Gastroesophageal sphincter (tissue), 4 donors: ENCODE measurements around the gene TENT4B. TPM values are rescaled to one million over a fixed set of nuclear protein-coding genes. Genes with fewer than 3 reads are reported as not detected.

Experiments
- ATAC-seq: fragments of 150-250 bp; one replicate; pipeline ENCODE4 v1.9.1; 2016; ENCODE audit warnings: mild to moderate bottlenecking, moderate library complexity
- H3K27ac ChIP-seq, 4 donors: fragments of 200-600 bp; sonication (generic) in 3 of 4; 1 replicate in 3 of 4; 2 replicates in 1 of 4; pipeline ENCODE4 v1.5.1; 2016 to 2019
- H3K27me3 ChIP-seq: fragments of 200-600 bp; sonication (generic); one replicate; pipeline ENCODE4 v1.5.1; 2019
- H3K36me3 ChIP-seq, 2 donors: fragments of 200-600 bp; sonication (generic); one replicate each; pipeline ENCODE4 v1.5.1; 2019; ENCODE audit warnings: control low read depth in 1 of 2
- H3K4me1 ChIP-seq, 3 donors: fragments of 200-600 bp; sonication (generic); 1 replicate in 2 of 3; 2 replicates in 1 of 3; pipeline ENCODE4 v1.5.1; 2016 to 2019; ENCODE audit warnings: control low read depth in 2 of 3
- H3K4me3 ChIP-seq, 2 donors: fragments of 200-600 bp; sonication (generic); one replicate each; pipeline ENCODE4 v1.5.1; 2019; ENCODE audit warnings: mild to moderate bottlenecking in 1 of 2, moderate library complexity in 1 of 2
- H3K9me3 ChIP-seq, 3 donors: fragments of 200-600 bp; sonication (generic); one replicate each; pipeline ENCODE4 v1.5.1; 2017 to 2019; ENCODE audit warnings: control low read depth in 2 of 3
- EP300 ChIP-seq: sonication (generic); formaldehyde crosslinking; IDR thresholded peaks from one replicate; pipeline ENCODE4 v1.6.1; 2017; ENCODE audit warnings: antibody characterized with exemption, mild to moderate bottlenecking
- POLR2A ChIP-seq, 2 donors: fragments of 450-650 bp; IDR thresholded peaks; one replicate each; pipeline ENCODE4 v1.6.1; 2017; ENCODE audit warnings: antibody characterized with exemption in 2 of 2, mild to moderate bottlenecking in 2 of 2, moderate library complexity in 1 of 2
- POLR2AphosphoS5 ChIP-seq: sonication (generic); formaldehyde crosslinking; IDR thresholded peaks from one replicate; pipeline ENCODE4 v1.6.1; 2017; ENCODE audit warnings: antibody characterized with exemption
- WGBS, 2 donors: methylation state at CpG; one replicate each; pipeline ENCODE4 v1.1.5; 2018; ENCODE audit warnings: low coverage in 1 of 2; 5-methylcytosine and 5-hydroxymethylcytosine counted together
- total RNA-seq, 4 donors: library from RNA; depleted of rRNA; stranded (reverse); fragments of >200 nt; gene quantifications; one replicate each; pipeline ENCODE4 v1.1.0, GENCODE V29; 2016
- TF ChIP-seq, protein P1 (sequence below), 4 experiments: fragments of 200-600 bp in 2 of 4; fragments of 450-650 bp in 2 of 4; sonication (generic) in 1 of 4; IDR thresholded peaks; one replicate each; pipeline ENCODE4 v1.5.1; 2017 to 2019; ENCODE audit warnings: antibody characterized with exemption in 4 of 4, mild to moderate bottlenecking in 2 of 4, moderate library complexity in 2 of 4

Gene TENT4B
- total RNA-seq, 4 donors from 2014 or later, result 13.9 to 25.7 (median 20.9) TPM

DNA sequence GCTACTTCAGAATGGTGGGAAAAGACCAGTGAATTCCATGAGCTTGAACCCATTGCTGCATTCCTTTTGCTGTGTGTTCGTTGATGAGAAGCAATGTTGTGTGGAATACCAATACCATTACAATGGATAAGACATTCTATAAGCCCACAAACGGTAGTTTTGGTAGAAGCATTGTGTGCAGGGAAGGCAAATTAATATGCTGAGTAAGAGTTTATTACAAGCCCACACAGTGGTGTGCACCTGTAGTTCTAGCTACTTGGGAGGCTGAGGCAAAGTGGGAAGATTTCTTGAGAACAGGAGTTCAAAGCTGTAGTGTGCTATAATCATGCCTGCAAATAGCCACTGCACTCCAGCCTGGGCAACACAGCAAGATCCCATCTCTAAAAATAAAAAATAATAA lies 19.9 kb upstream of the TENT4B start:
- 14 to 35% methylated on average over 2 of the region's 2 CpGs for WGBS, 2 donors
- Histone ChIP-seq H3K36me3 (no peaks in the 10 kb centered on the region), H3K27ac (no peak overlapping the region), H3K4me3 (no peak overlapping the region), H3K4me1 (no peaks in the 10 kb centered on the region), H3K9me3 (no peaks in the 10 kb centered on the region), H3K27me3 (no peaks in the 10 kb centered on the region)
- no peak for TF ChIP-seq EP300
- TF ChIP-seq POLR2AphosphoS5, result no peak
- TF ChIP-seq, protein P1, sequence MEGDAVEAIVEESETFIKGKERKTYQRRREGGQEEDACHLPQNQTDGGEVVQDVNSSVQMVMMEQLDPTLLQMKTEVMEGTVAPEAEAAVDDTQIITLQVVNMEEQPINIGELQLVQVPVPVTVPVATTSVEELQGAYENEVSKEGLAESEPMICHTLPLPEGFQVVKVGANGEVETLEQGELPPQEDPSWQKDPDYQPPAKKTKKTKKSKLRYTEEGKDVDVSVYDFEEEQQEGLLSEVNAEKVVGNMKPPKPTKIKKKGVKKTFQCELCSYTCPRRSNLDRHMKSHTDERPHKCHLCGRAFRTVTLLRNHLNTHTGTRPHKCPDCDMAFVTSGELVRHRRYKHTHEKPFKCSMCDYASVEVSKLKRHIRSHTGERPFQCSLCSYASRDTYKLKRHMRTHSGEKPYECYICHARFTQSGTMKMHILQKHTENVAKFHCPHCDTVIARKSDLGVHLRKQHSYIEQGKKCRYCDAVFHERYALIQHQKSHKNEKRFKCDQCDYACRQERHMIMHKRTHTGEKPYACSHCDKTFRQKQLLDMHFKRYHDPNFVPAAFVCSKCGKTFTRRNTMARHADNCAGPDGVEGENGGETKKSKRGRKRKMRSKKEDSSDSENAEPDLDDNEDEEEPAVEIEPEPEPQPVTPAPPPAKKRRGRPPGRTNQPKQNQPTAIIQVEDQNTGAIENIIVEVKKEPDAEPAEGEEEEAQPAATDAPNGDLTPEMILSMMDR (IDR thresholded peaks at IDR 0.05), result no peak
- TF ChIP-seq POLR2A (IDR thresholded peaks at IDR 0.05), result no peak
- ATAC-seq, result no peak

DNA sequence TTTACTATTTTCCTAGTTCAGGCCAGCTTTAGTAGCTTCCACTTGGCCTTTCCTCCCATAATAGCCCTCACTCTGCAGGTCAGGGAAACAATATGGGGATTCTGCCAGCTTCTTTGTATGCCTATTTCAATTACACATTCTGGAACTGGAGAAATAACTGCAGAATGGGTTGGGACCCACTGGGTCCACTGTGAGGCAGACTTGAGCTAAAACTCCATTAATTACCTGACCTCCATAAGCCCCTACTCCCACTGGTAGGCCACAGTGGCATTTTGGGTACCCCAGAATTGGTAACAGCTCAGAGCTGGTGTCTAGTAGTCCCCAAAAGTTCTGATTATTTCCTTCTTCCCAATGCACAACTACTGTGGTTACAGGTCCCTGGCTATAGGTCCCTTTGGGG lies 16.7 kb upstream of the TENT4B start:
- TF ChIP-seq POLR2A (IDR thresholded peaks at IDR 0.05), result no peak
- TF ChIP-seq, protein P1 (IDR thresholded peaks at IDR 0.05), result no peak
- no peak overlapping the region for H3K27ac ChIP-seq
- no peaks in the 10 kb centered on the region for H3K4me1 ChIP-seq
- H3K9me3 ChIP-seq, result no peaks in the 10 kb centered on the region
- no peak for ATAC-seq
- no peak overlapping the region for H3K4me3 ChIP-seq
- no peaks in the 10 kb centered on the region for H3K36me3 ChIP-seq
- H3K27me3 ChIP-seq, result no peaks in the 10 kb centered on the region

DNA sequence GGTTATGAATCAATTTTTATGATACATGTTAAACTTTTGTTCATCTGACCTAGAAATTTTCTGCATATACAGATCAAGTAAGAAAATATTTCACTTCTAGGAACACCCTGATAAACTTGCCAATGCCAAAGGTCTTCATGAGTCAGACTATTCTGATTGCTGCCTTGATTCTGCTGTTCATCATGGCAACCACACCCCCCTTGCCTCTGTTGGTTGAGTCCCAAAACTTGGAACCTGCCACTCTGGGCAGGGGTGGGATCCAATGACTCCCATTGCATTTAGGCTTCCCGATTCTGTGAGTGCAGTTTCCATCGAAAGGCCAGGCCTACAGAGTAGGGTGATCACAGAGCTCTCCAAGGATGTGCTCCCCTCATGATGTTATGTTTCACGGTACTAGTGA lies 15.8 kb upstream of the TENT4B start:
- WGBS, 2 donors, result 90 to 100% methylated on average over 2 of the region's 3 CpGs
- Histone ChIP-seq H3K9me3 (no peaks in the 10 kb centered on the region), H3K27ac (no peak overlapping the region), H3K36me3 (no peaks in the 10 kb centered on the region), H3K27me3 (no peaks in the 10 kb centered on the region), H3K4me3 (no peak overlapping the region), H3K4me1 (no peaks in the 10 kb centered on the region)
- ATAC-seq, result no peak
- TF ChIP-seq POLR2AphosphoS5 (no peak), POLR2A (IDR thresholded peaks at IDR 0.05) (no peak), EP300 (no peak)
- TF ChIP-seq, protein P1 (IDR thresholded peaks at IDR 0.05), result no peak

DNA sequence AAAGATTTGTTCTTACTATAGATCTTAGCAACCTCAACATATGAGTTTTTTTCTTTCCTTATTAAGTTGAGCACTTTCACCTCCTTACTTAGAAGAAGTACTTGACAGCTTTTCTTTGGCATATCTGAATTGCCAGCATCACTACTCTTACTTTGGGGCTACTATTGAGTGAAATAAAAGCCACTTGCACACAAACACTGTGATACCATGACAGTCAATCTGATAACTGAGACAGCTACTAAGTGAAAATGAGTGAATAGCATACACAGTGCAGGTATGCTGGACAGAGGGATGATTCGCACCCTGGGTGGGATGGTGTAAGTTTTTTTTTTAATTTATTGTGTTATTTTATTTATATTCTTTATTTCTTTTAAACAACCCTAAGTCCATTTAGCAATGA lies 13.5 kb upstream of the TENT4B start:
- TF ChIP-seq EP300 (no peak), POLR2AphosphoS5 (no peak), POLR2A (IDR thresholded peaks at IDR 0.05) (no peak)
- TF ChIP-seq, protein P1 (IDR thresholded peaks at IDR 0.05), result no peak
- H3K27me3 ChIP-seq, result no peaks in the 10 kb centered on the region
- 83 to 91% methylated on average over 1 of the region's 1 CpG for WGBS, 2 donors
- no peaks in the 10 kb centered on the region for H3K36me3 ChIP-seq
- H3K9me3 ChIP-seq, result no peaks in the 10 kb centered on the region
- ATAC-seq, result no peak
- no peak overlapping the region for H3K27ac ChIP-seq
- H3K4me1 ChIP-seq, result no peaks in the 10 kb centered on the region
- H3K4me3 ChIP-seq, result no peak overlapping the region

DNA sequence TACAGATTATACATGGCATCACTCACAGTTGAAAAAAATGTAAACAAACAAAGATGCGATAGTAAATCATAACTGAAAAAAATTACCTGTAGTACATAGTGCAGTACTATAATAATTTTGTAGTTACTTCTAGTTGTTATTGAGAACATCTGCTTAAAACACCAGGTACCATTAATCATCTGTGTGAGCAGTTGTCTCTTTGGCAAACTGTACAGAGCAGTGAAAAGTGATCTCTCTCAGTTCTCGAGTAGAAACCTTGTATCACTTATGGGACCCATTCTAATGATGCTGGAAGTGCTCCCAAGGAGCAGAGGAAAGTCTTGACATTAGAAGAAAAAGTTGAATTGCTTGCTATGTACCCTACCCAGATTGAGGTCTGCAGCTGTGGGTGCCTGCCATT lies 8.9 kb upstream of the TENT4B start:
- Histone ChIP-seq H3K27me3 (no peaks in the 10 kb centered on the region), H3K4me3 (no peak overlapping the region), H3K27ac (no peak overlapping the region), H3K36me3 (no peaks in the 10 kb centered on the region), H3K4me1 (peaks cover 0 to 9% (median 0%) of the 10 kb centered on the region in 3 donors), H3K9me3 (no peaks in the 10 kb centered on the region)
- WGBS, 2 donors, result 40 to 52% methylated on average over 1 to 2 of the region's 2 CpGs
- TF ChIP-seq POLR2A (IDR thresholded peaks at IDR 0.05), result no peak
- no peak for TF ChIP-seq POLR2AphosphoS5
- TF ChIP-seq, protein P1 (IDR thresholded peaks at IDR 0.05), result no peak
- TF ChIP-seq EP300, result no peak
- ATAC-seq, result no peak
